SH-SY5Y (cell line): ENCODE measurements around the gene OTUD1.

Experiments used
- GATA2 ChIP-seq: IDR thresholded peaks from 2 replicates; pipeline ENCODE4 v1.6.1; 2011; ENCODE audit warnings: mild to moderate bottlenecking, low read depth, low read length
- GATA3 ChIP-seq: IDR thresholded peaks from 2 replicates; pipeline ENCODE4 v1.6.1; 2011; ENCODE audit warnings: low read depth, mild to moderate bottlenecking, low read length, moderate library complexity

The OTUD1 gene

GRCh38 chr10:23439961-23440889, 1.4 kb downstream of the OTUD1 start:
- TF ChIP-seq GATA3 (no peak), GATA2 (no peak)

- TF ChIP-seq GATA3: no peak
- no peak for TF ChIP-seq GATA2
Measured at GRCh38 chr10:23441251-23441650, 2.4 kb downstream of the OTUD1 start.

- no peak for TF ChIP-seq GATA2
- no peak for TF ChIP-seq GATA3
Measured at GRCh38 chr10:23442936-23443335, 4.1 kb downstream of the OTUD1 start.

GRCh38 chr10:23445591-23445990, 6.7 kb downstream of the OTUD1 start:
- TF ChIP-seq GATA2 (no peak), GATA3 (no peak)

- TF ChIP-seq GATA3 (no peak), GATA2 (no peak)
Measured at GRCh38 chr10:23448323-23448722, 9.4 kb downstream of the OTUD1 start.

GRCh38 chr10:23448802-23449570, 10.1 kb downstream of the OTUD1 start:
- no peak for TF ChIP-seq GATA3
- no peak for TF ChIP-seq GATA2

GRCh38 chr10:23452033-23452655, 13.3 kb downstream of the OTUD1 start:
- TF ChIP-seq GATA3: no peak
- no peak for TF ChIP-seq GATA2

- TF ChIP-seq GATA3 (no peak), GATA2 (no peak)
Measured at GRCh38 chr10:23453465-23453864, 14.6 kb downstream of the OTUD1 start.

GRCh38 chr10:23457632-23458417, 18.9 kb downstream of the OTUD1 start:
- TF ChIP-seq GATA2 (no peak), GATA3 (no peak)

- TF ChIP-seq GATA3 (no peak), GATA2 (no peak)
Measured at GRCh38 chr10:23459308-23459939, 20.5 kb downstream of the OTUD1 start.

- no peak for TF ChIP-seq GATA3
Measured at GRCh38 chr10:23461557-23461956, 22.7 kb downstream of the OTUD1 start.

GRCh38 chr10:23467012-23467411, 28.1 kb downstream of the OTUD1 start:
- TF ChIP-seq GATA2 (no peak), GATA3 (no peak)

- TF ChIP-seq GATA2 (no peak), GATA3 (no peak)
Measured at GRCh38 chr10:23467548-23467947, 28.7 kb downstream of the OTUD1 start.
